Stimulated activated CD4-positive, alpha-beta T cell treated with anti-CD3 and anti-CD28 coated beads, TNF-alpha, amount 100 ng/mL, for 4 hours (primary cell): ENCODE results near the gene KDM6B.

ENCODE experiments used
- DNase-seq, 3 experiments: peaks; one replicate each; pipeline ENCODE4 v3.0.0-alpha.2; 2020; ENCODE audit warnings: low read depth in 3 of 3

KDM6B gene

GRCh38 chr17:7820231-7820630 is 13.8 kb upstream of the KDM6B start:
- DNase-seq = no peak

GRCh38 chr17:7822126-7822525 is 11.9 kb upstream of the KDM6B start:
- no peak for DNase-seq

- no peak for DNase-seq
These were observed 10.4 kb upstream of the KDM6B start for GRCh38 chr17:7823581-7824001.

GRCh38 chr17:7824021-7824924 is 9.7 kb upstream of the KDM6B start:
- no peak for DNase-seq

- DNase-seq = no peak
These were observed 8.6 kb upstream of the KDM6B start for GRCh38 chr17:7825206-7825990.

GRCh38 chr17:7830616-7831015 is 3.4 kb upstream of the KDM6B start:
- no peak for DNase-seq

- DNase-seq = no peak
These were observed 2.8 kb upstream of the KDM6B start for GRCh38 chr17:7831233-7831632.

- DNase-seq = no peak
These were observed 1.6 kb upstream of the KDM6B start for GRCh38 chr17:7832431-7832830.

GRCh38 chr17:7833011-7833794 is 814 bp upstream of the KDM6B start:
- DNase-seq = no peak

- DNase-seq = no peak
These were observed 532 bp downstream of the KDM6B start for GRCh38 chr17:7834542-7834956.

- DNase-seq = peak; percentile 77 to 84 (median 82)
These were observed 1.2 kb downstream of the KDM6B start for GRCh38 chr17:7834957-7835813.

- DNase-seq = no peak
These were observed 2.0 kb downstream of the KDM6B start for GRCh38 chr17:7835814-7836595.

- no peak for DNase-seq
These were observed 2.8 kb downstream of the KDM6B start for GRCh38 chr17:7836596-7837407.

- no peak for DNase-seq
These were observed 3.5 kb downstream of the KDM6B start for GRCh38 chr17:7837408-7838088.

GRCh38 chr17:7838090-7839075 is 4.4 kb downstream of the KDM6B start:
- DNase-seq = no peak

GRCh38 chr17:7839190-7839875 is 5.3 kb downstream of the KDM6B start:
- no peak for DNase-seq

GRCh38 chr17:7839876-7840261 is 5.9 kb downstream of the KDM6B start:
- DNase-seq = no peak
